HG03378 (cell line): Measurements from ENCODE around the gene GUCY1A2.
"Not testable (repeated sequence)": the region's sequence is repeated elsewhere in the genome, so short reads cannot be mapped to it uniquely, and the experiment has no call there.

ENCODE experiments used
- ATAC-seq: cut with Tn5 transposase; IDR thresholded peaks from one replicate; pipeline ENCODE4 v1.9.1; 2021; ENCODE audit warnings: mild to moderate bottlenecking, moderate library complexity; ENCODE audit not compliant: unreplicated experiment

Gene GUCY1A2, protein sequence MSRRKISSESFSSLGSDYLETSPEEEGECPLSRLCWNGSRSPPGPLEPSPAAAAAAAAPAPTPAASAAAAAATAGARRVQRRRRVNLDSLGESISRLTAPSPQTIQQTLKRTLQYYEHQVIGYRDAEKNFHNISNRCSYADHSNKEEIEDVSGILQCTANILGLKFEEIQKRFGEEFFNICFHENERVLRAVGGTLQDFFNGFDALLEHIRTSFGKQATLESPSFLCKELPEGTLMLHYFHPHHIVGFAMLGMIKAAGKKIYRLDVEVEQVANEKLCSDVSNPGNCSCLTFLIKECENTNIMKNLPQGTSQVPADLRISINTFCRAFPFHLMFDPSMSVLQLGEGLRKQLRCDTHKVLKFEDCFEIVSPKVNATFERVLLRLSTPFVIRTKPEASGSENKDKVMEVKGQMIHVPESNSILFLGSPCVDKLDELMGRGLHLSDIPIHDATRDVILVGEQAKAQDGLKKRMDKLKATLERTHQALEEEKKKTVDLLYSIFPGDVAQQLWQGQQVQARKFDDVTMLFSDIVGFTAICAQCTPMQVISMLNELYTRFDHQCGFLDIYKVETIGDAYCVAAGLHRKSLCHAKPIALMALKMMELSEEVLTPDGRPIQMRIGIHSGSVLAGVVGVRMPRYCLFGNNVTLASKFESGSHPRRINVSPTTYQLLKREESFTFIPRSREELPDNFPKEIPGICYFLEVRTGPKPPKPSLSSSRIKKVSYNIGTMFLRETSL

GRCh38 chr11:107018219-107018901 lies at the start of gene GUCY1A2:
GUCY1A2 (minus strand) TSS chr11:107018476; CDS start chr11:107018055, 421 bp downstream.
- no peak for ATAC-seq

DNA sequence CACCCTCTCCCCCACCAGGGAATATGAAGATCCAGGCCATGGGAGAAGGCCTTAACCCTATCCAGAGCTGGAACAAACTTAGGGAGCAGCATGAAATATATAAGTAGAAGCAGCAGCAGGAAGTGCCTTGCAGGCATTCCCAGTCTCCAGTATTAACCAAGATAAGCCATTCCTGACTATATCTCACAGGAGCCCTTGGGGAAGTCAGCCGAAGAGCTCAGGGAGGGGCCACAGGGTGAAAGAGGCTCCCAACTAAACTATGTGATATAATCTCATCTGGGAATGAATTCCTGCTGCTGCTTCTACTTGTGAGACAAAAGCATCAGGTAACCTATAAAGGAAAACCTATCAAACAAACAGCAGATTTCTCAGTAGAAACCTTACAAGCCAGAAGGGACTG lies 36.1 kb upstream of the GUCY1A2 start:
- no peak for ATAC-seq

DNA sequence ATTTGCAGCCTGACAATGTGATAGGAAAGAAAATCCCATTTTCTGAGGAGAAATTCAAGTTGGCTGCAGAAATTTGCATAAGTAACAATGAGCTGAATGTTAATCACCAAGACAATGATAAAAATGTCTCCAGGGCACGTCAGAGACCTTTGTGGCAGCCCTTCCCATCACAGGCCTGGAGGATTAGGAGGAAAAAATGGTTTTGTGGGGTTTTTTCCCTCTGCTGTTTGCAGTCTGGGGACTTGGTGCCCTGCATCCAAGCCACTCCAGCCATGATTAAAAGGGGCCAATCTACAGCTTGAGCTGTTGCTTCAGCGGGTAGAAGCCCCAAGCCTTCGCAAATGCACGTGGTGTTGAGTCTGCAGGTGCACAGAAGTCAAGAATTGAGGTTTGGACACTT lies 33.1 kb upstream of the GUCY1A2 start:
- not testable (repeated sequence) for ATAC-seq

- ATAC-seq: not testable (repeated sequence)
Measured at GRCh38 chr11:107050899-107051298, 32.6 kb upstream of the GUCY1A2 start.

GRCh38 chr11:107050121-107050520 lies 31.8 kb upstream of the GUCY1A2 start:
- ATAC-seq: no peak

DNA sequence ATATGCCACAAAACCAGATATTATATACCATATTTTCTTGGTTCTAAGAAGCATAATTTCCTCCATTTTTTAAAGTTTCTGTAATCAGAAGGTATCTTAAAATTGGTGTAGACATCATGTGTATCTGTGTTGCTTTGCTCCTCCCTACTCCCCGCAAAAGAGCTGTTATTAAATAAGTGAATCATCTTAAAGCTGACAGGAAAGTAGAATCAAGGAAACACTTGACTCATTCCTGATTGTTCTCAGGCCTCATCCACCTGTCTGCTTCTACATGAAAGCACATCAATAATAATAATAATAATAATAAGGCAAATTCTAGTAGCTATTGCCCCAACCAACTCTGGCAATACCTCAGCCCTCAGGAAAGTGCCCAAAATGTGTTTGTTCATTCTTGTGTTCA lies 26.2 kb upstream of the GUCY1A2 start:
- ATAC-seq: no peak

GRCh38 chr11:107043242-107044006 lies 25.1 kb upstream of the GUCY1A2 start:
- ATAC-seq: peak; percentile 91

GRCh38 chr11:107042748-107043147 lies 24.5 kb upstream of the GUCY1A2 start:
- no peak for ATAC-seq

- ATAC-seq: peak; percentile 44
Measured at GRCh38 chr11:107041088-107041444, 22.8 kb upstream of the GUCY1A2 start.

GRCh38 chr11:107040433-107041087 lies 22.3 kb upstream of the GUCY1A2 start:
- no peak for ATAC-seq

- ATAC-seq: no peak
Measured at GRCh38 chr11:107025673-107026072, 7.4 kb upstream of the GUCY1A2 start.

DNA sequence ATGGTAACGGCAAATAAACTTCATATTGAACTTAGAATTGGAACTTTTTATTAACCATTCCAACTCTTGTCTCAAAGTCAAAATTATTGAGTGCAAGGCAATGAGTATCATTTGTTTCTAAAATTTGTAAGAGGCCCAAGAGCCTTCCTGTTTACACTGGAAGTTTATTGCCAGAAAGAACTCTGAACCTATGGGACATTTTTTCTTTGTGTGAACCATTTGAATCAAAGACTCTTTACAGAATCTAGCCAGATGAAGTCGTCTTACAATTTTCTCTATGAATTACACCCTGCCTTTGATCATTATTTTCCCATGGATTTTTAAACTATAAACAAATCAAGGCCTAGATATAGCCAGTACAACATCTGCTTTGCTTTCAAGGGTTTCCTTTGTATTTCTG lies 2.3 kb upstream of the GUCY1A2 start:
- no peak for ATAC-seq

- ATAC-seq: no peak
Measured at GRCh38 chr11:107018902-107019493, 722 bp upstream of the GUCY1A2 start.

DNA sequence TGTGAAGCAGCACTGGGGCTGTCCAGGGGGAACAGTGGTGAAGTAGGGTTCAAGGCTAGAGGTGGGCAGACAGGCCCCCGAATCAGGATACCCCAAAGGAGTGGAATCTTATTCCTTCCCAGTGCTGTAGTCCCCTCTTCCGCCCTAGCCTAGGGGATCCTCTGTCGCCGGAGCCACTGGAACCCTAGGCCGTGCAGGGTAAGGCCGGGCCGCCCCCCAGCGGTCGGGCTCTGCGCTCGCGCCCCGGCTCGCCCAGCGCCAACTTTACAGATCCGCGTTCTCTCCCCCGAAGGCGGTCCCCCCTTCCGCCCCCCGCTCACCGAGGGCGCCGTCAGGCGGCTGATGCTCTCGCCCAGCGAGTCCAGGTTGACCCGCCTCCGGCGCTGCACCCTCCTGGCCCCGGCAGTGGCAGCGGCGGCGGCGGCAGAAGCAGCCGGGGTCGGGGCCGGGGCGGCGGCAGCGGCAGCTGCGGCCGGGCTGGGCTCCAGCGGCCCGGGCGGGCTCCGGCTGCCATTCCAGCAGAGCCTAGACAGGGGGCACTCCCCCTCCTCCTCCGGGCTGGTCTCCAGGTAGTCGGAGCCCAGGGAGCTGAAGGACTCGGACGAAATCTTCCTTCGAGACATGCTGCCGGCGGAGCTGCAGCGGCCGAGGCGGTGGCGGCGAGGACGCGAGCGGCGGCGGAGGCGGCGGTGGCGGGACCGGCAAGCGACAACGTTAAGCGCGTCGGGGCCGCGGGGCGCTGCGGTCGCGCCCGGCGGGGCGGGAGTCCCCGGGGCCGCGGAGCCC lies 650 bp downstream of the GUCY1A2 start:
- ATAC-seq: peak; percentile 68

- ATAC-seq: no peak
Measured at GRCh38 chr11:107017104-107017432, 1.2 kb downstream of the GUCY1A2 start.

DNA sequence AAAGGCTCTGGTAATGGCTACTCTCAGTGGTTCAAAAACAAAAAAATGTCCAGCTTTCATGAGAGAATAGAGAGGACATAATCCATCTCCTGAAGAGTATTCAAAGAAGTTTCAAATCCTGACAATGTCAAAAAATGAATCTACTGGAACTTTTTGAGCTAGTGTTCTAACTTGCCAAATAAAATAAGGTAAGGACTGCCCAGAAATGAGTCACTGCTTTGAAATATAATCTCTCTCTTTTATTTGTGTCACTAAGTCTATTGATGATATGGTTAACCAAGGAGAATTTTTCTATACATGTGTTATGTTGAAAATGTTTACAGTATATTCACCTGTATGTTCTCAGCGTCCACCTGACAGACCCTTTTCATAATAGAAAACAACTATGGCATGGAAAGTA lies 3.4 kb downstream of the GUCY1A2 start:
- no peak for ATAC-seq

- no peak for ATAC-seq
Measured at GRCh38 chr11:107011977-107012376, 6.3 kb downstream of the GUCY1A2 start.

- no peak for ATAC-seq
Measured at GRCh38 chr11:107009190-107009589, 9.1 kb downstream of the GUCY1A2 start.

DNA sequence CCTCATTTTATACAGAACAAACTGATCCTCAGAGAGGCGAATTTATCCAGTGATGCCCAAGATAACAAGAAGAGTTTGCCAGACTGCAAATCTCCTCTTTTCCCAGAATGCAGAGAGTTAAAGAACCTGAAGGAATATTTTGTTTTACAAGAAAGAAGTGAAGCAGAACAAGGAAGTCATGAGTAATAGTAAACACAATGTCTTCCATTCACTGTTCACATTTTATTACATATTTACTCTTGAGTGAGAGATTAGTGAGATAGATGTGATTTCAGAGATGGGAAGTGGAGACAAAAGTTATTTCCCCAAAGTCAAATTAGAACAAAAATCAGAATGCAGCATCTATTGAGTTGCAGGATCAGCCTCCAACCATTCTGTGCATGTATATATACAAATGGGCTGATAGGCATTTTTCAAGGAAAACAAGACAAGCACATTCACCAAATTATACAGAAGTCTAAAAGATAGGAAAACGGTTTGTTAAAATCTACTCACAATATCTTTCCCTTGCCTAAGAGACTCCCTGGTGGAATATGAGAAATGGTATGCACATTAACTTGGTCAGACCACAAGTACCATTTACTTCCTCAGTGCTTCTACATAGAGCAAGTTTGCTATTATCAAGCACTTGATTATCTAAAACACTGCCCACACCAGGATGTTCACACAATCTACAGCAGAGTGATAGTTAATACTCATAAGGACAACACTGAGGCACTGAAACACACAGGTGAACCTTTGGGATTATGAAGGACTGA lies 12.0 kb downstream of the GUCY1A2 start:
- ATAC-seq: no peak
